Natural killer cell (primary cell): ENCODE data around the gene FCER1A. TPM values are rescaled to one million over a fixed set of nuclear protein-coding genes. Genes with fewer than 3 reads are reported as not detected.

ENCODE experiments used
- ATAC-seq, 3 donors: fragments of 150-1000 bp in 2 of 3; fragments of 200-7000 bp in 1 of 3; cut with Tn5 transposase; 1 replicate in 1 of 3; 2 replicates in 2 of 3; pipeline ENCODE4 v1.10.0; 2021; ENCODE audit warnings: mild to moderate bottlenecking in 2 of 3, moderate library complexity in 2 of 3
- DNase-seq, 2 donors: peaks; one replicate each; pipeline versions ENCODE4 v3.0.0 to v3.0.0-alpha.2; 2013 to 2021; ENCODE audit warnings: mixed read lengths in 1 of 2
- H3K27ac ChIP-seq: one replicate; pipeline ENCODE4 v1.5.1; 2013; ENCODE audit warnings: mild to moderate bottlenecking, low read length
- H3K27me3 ChIP-seq: one replicate; pipeline ENCODE4 v1.6.1; 2013; ENCODE audit warnings: low read length; ENCODE audit not compliant: control insufficient read depth, insufficient read depth
- H3K36me3 ChIP-seq: one replicate; pipeline ENCODE4 v1.6.1; 2013; ENCODE audit warnings: low read length; ENCODE audit not compliant: control insufficient read depth, insufficient read depth
- H3K4me1 ChIP-seq: one replicate; pipeline ENCODE4 v1.6.1; 2013; ENCODE audit warnings: low read length; ENCODE audit not compliant: control insufficient read depth, insufficient read depth
- H3K4me3 ChIP-seq: one replicate; pipeline ENCODE4 v1.5.1; 2013; ENCODE audit warnings: low read length
- H3K9me3 ChIP-seq: one replicate; pipeline ENCODE4 v1.6.1; 2013; ENCODE audit warnings: low read length; ENCODE audit not compliant: control insufficient read depth, insufficient read depth
- H3K27ac Mint-ChIP-seq, 2 donors: one replicate each; pipeline ENCODE4 v1.8.0; 2022; ENCODE audit warnings: mild to moderate bottlenecking in 2 of 2, mixed read lengths in 2 of 2, moderate library complexity in 1 of 2
- H3K27me3 Mint-ChIP-seq, 2 donors: one replicate each; pipeline ENCODE4 v1.8.0; 2022; ENCODE audit warnings: low read depth in 2 of 2, mixed read lengths in 2 of 2
- H3K36me3 Mint-ChIP-seq: one replicate; pipeline ENCODE4 v1.8.0; 2022; ENCODE audit warnings: mixed read lengths
- H3K4me1 Mint-ChIP-seq, 2 donors: one replicate each; pipeline ENCODE4 v1.8.0; 2022; ENCODE audit warnings: mixed read lengths in 2 of 2
- H3K4me3 Mint-ChIP-seq: one replicate; pipeline ENCODE4 v1.8.0; 2022; ENCODE audit warnings: mild to moderate bottlenecking, moderate library complexity, mixed read lengths
- H3K9me3 Mint-ChIP-seq, 2 donors: one replicate each; pipeline ENCODE4 v1.8.0; 2022; ENCODE audit warnings: mixed read lengths in 2 of 2
- WGBS: methylation state at CpG from one replicate; pipeline ENCODE4 v1.1.7; 2013; ENCODE audit warnings: missing lambda C conversion rate; ENCODE audit not compliant: insufficient coverage; 5-methylcytosine and 5-hydroxymethylcytosine counted together
- intact Hi-C: fragments of 100-400 bp; cut with micrococcal nuclease; formaldehyde crosslinking; loops from one replicate; pipeline ENCODE4 v1.14.2; 2022
- total RNA-seq, 4 donors: library from RNA; stranded (reverse); fragments of 120-200 nt in 1 of 4; gene quantifications; one replicate each; pipeline versions ENCODE4 v1.2.3 to v1.2.4, GENCODE V29; 2013 to 2022
- TF ChIP-seq, protein P1 (sequence below): fragments of 200-600 bp; IDR thresholded peaks from one replicate; pipeline ENCODE4 v1.8.0; 2022; ENCODE audit warnings: antibody characterized with exemption

Gene FCER1A
- total RNA-seq: 100 to 1,000 TPM in 1 of 3 donors, 1 to 10 TPM in 2; 6.5 to 154 (median 7.0) TPM
- total RNA-seq (2013): 45.9 TPM

DNA sequence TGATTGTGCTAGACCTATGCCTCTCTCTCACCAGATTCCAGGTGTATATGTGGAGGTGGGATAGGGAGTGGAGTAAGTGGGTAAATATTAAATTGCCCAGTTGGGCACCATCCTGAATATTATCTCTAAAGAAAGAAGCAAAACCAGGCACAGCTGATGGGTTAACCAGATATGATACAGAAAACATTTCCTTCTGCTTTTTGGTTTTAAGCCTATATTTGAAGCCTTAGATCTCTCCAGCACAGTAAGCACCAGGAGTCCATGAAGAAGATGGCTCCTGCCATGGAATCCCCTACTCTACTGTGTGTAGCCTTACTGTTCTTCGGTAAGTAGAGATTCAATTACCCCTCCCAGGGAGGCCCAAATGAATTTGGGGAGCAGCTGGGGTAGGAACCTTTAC lies at the start of gene FCER1A:
Gene FCER1A, plus strand, starts transcription at position 242 of the 400 bp plus-strand sequence. Its CDS starts 29 bp downstream, at position 271.
- Histone ChIP-seq H3K36me3 (no peaks in the 10 kb centered on the region), H3K27ac (no peak within 1 kb of the TSS), H3K27me3 (no peaks in the 10 kb centered on the region), H3K9me3 (no peaks in the 10 kb centered on the region), H3K4me1 (no peaks in the 10 kb centered on the region), H3K4me3 (no peak within 1 kb of the TSS)
- Mint-ChIP-seq H3K9me3 (no peaks in the 10 kb centered on the region), H3K27ac (no peak within 1 kb of the TSS), H3K4me1 (no peaks in the 10 kb centered on the region), H3K4me3 (no peak within 1 kb of the TSS), H3K36me3 (no peaks in the 10 kb centered on the region), H3K27me3 (peaks cover 16 to 44% of the 10 kb centered on the region in 2 donors)
- no CpG with 5 or more reads among the region's 1 CpG for WGBS
- intact Hi-C loops: no loop called here
- TF ChIP-seq, protein P1, sequence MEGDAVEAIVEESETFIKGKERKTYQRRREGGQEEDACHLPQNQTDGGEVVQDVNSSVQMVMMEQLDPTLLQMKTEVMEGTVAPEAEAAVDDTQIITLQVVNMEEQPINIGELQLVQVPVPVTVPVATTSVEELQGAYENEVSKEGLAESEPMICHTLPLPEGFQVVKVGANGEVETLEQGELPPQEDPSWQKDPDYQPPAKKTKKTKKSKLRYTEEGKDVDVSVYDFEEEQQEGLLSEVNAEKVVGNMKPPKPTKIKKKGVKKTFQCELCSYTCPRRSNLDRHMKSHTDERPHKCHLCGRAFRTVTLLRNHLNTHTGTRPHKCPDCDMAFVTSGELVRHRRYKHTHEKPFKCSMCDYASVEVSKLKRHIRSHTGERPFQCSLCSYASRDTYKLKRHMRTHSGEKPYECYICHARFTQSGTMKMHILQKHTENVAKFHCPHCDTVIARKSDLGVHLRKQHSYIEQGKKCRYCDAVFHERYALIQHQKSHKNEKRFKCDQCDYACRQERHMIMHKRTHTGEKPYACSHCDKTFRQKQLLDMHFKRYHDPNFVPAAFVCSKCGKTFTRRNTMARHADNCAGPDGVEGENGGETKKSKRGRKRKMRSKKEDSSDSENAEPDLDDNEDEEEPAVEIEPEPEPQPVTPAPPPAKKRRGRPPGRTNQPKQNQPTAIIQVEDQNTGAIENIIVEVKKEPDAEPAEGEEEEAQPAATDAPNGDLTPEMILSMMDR: no peak
- DNase-seq: no peak
- ATAC-seq: no peak

DNA sequence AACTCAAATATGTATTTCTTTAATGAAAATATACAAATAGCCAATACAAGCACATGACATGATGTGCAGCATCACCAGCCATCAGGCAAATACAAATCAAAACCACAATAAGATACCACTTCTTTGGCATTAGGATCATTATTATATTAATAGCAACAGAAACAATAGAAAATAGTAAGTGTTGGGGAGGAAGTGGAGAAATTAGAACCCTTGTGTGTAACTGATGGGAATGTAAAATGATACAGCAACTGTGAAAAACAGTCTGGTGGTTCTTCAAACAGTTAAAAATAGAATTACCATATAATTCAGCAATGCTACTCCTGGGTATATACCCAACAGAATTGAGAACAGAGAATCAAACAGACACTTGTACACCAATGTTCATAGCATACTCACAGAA lies 40.8 kb upstream of the FCER1A start:
- H3K36me3 Mint-ChIP-seq: no peaks in the 10 kb centered on the region
- no peak overlapping the region for H3K27ac Mint-ChIP-seq
- H3K4me1 Mint-ChIP-seq: no peaks in the 10 kb centered on the region
- H3K27me3 Mint-ChIP-seq: peaks cover 5 to 34% of the 10 kb centered on the region in 2 donors
- ATAC-seq (no peak), DNase-seq (no peak)
- intact Hi-C loops: no loop called here
- Histone ChIP-seq H3K27ac (no peak overlapping the region), H3K9me3 (no peaks in the 10 kb centered on the region), H3K27me3 (peaks cover 5% of the 10 kb centered on the region), H3K4me3 (no peak overlapping the region), H3K4me1 (no peaks in the 10 kb centered on the region), H3K36me3 (no peaks in the 10 kb centered on the region)
- TF ChIP-seq, protein P1: no peak
- peaks cover 0 to 2% of the 10 kb centered on the region in 2 donors for H3K9me3 Mint-ChIP-seq
- no peak overlapping the region for H3K4me3 Mint-ChIP-seq

DNA sequence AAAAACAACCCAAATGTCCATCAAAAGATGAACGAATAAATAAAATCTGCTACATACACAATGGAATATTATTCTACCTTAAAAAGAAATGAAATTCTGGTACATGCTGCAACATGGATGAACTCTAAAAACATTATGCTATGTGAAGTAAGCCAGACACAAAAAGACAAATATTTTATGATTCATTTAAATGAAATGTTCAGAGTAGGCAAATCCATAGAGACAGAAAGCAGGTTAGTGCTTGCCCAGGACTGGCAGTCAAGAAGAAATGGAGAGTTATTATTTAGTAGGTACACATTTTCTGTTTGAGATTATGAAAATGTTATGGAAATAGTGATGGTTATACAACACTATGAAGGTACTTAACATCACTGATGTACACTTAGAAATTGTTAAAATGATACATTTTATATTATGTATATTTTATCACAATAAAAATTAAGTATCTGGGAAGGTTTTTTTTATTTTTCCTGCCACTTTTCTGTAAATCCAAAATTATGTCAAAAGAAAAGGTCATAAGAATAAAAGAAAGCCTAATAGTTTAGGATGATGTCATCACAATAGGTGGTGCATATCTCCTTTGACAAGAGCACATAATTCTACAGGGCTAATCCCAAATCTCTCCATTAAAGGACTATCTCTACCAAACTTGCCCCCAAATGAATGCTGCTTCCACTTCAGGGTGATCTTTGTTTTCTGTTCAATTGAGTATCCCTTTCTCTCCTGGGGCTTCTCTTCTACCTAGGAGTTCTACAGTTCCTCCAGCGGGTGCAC lies 40.2 kb upstream of the FCER1A start:
- ATAC-seq: no peak
- H3K27me3 Mint-ChIP-seq: peaks cover 9 to 40% of the 10 kb centered on the region in 2 donors
- H3K27me3 ChIP-seq: peaks cover 2% of the 10 kb centered on the region
- intact Hi-C loops: no loop called here
- no peak for DNase-seq
- H3K9me3 ChIP-seq: no peaks in the 10 kb centered on the region
- no peak overlapping the region for H3K27ac ChIP-seq
- TF ChIP-seq, protein P1: no peak
- no peaks in the 10 kb centered on the region for H3K36me3 Mint-ChIP-seq
- no peak overlapping the region for H3K4me3 ChIP-seq
- H3K4me1 Mint-ChIP-seq: no peaks in the 10 kb centered on the region
- no peaks in the 10 kb centered on the region for H3K4me1 ChIP-seq
- H3K27ac Mint-ChIP-seq: no peak overlapping the region
- no peaks in the 10 kb centered on the region for H3K36me3 ChIP-seq
- WGBS: 93% methylated on average over 2 of the region's 2 CpGs
- peaks cover 0 to 2% of the 10 kb centered on the region in 2 donors for H3K9me3 Mint-ChIP-seq
- no peak overlapping the region for H3K4me3 Mint-ChIP-seq

DNA sequence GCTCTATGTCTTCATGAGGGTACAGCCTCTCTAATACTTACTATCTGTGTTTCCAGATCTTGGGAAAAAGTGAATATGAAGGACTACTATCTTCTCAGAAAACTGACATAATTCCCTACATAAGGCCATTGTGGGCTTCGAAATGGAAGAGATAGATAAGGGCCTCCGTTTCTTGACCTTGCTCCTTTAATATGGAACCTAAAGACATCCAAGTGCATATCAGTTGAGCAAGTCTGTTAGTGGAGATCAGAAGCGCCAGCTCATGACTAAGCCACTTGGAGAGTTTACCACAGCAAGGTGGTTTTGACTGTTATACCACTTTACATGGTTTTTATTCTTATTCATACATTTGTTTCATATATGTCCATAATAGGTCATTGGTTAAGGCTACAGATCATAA lies 35.3 kb upstream of the FCER1A start:
- no peak overlapping the region for H3K27ac ChIP-seq
- no peak for ATAC-seq
- H3K4me3 ChIP-seq: no peak overlapping the region
- Mint-ChIP-seq H3K4me1 (no peaks in the 10 kb centered on the region), H3K9me3 (no peaks in the 10 kb centered on the region), H3K4me3 (no peak overlapping the region), H3K36me3 (no peaks in the 10 kb centered on the region), H3K27me3 (peaks cover 32 to 66% of the 10 kb centered on the region in 2 donors), H3K27ac (no peak overlapping the region)
- H3K36me3 ChIP-seq: no peaks in the 10 kb centered on the region
- WGBS: 83% methylated on average over 3 of the region's 3 CpGs
- no peaks in the 10 kb centered on the region for H3K9me3 ChIP-seq
- H3K4me1 ChIP-seq: no peaks in the 10 kb centered on the region
- peaks cover 2% of the 10 kb centered on the region for H3K27me3 ChIP-seq
- TF ChIP-seq, protein P1: no peak
- intact Hi-C loops: no loop called here
- DNase-seq: no peak
